Measurements from ENCODE around the gene PYHIN1.

GRCh38 chr1:158952416-158952815 is 21.1 kb downstream of the PYHIN1 start:
- TF ChIP-seq TAF1 (IDR thresholded peaks at IDR 0.05; ENCODE audit: borderline replicate concordance, low read depth, low read length) (no peak), CTCF (IDR thresholded peaks at IDR 0.05) (no peak), TEAD4 (IDR thresholded peaks at IDR 0.05; ENCODE audit: borderline replicate concordance, insufficient read depth) (no peak), EP300 (IDR thresholded peaks at IDR 0.05; ENCODE audit: borderline replicate concordance in 1 of 2, low read depth in 1 of 2, low read length in 1 of 2) (no peak), POLR2AphosphoS5 (IDR thresholded peaks at IDR 0.05; ENCODE audit: low read depth, low read length) (no peak), MEF2A (IDR thresholded peaks at IDR 0.05; ENCODE audit: borderline replicate concordance, low read depth) (no peak), RAD21 (IDR thresholded peaks at IDR 0.05; ENCODE audit: low read length) (no peak), FOSL2 (IDR thresholded peaks at IDR 0.05; ENCODE audit: borderline replicate concordance, low read depth) (no peak), EZH2phosphoT487 (IDR thresholded peaks at IDR 0.05; ENCODE audit: borderline replicate concordance, low read depth) (no peak), YY1 (IDR thresholded peaks at IDR 0.05; ENCODE audit: low read depth) (no peak), SMC3 (IDR thresholded peaks at IDR 0.05; ENCODE audit: low read depth, low read length) (no peak)

Measured in SK-N-SH (cell line).